Right cardiac atrium (tissue), 5 donors: ENCODE measurements around the gene NDUFS5. TPM values are rescaled to one million over a fixed set of nuclear protein-coding genes. Genes with fewer than 3 reads are reported as not detected.
"Not testable (repeated sequence)": the region's sequence is repeated elsewhere in the genome, so short reads cannot be mapped to it uniquely, and the experiment has no call there.

Experiments
- ATAC-seq, 2 donors: fragments of 200-7000 bp; cut with Tn5 transposase; one replicate each; pipeline versions ENCODE4 v1.8.0 to v1.9.1; 2020; ENCODE audit warnings: moderate library complexity in 2 of 2, mild to moderate bottlenecking in 1 of 2
- DNase-seq, 3 donors: peaks; one replicate each; pipeline ENCODE4 v3.0.0-alpha.2; 2020
- H3K27ac ChIP-seq: one replicate; pipeline ENCODE4 v1.5.1; 2013; ENCODE audit warnings: mild to moderate bottlenecking, low read length, control low read depth, moderate library complexity
- H3K27me3 ChIP-seq: one replicate; pipeline ENCODE4 v1.6.1; 2013; ENCODE audit not compliant: control insufficient read depth, insufficient read depth
- H3K4me1 ChIP-seq: one replicate; pipeline ENCODE4 v1.6.1; 2013; ENCODE audit warnings: low read length; ENCODE audit not compliant: control insufficient read depth, insufficient read depth
- H3K4me3 ChIP-seq: one replicate; pipeline ENCODE4 v1.5.1; 2013; ENCODE audit warnings: low read length, control low read depth
- H3K9me3 ChIP-seq: one replicate; pipeline ENCODE4 v1.6.1; 2013; ENCODE audit warnings: low read length; ENCODE audit not compliant: control insufficient read depth
- WGBS: extraction: QIAGEN DNeasy Blood & Tissue Kit; methylation state at CpG from one replicate; pipeline ENCODE4 v1.1.7; 2013; 5-methylcytosine and 5-hydroxymethylcytosine counted together
- intact Hi-C, 4 donors: fragments of 100-400 bp; cut with DNase I; formaldehyde crosslinking; loops; one replicate each; pipeline versions ENCODE4 v1.11.0 to v1.14.0; 2022 to 2023
- polyA plus RNA-seq: library from polyadenylated mRNA; stranded (reverse); fragments of 200-250 nt; gene quantifications from one replicate; pipeline ENCODE4 v1.2.3, GENCODE V29; 2013
- total RNA-seq, 4 donors: library from RNA; stranded (reverse); fragmentation: NEBNext Ultra II Directional; extraction: Animal tissue kit (Norgen Biotek cat#: 25700); gene quantifications; one replicate each; pipeline ENCODE4 v1.2.1, GENCODE V29; 2021
- donor health status: healthy with polysubstance abuse.
- donor health status: DM: no; HTN: yes; CAD: no.
- donor health status: DM: no; HTN: no; CAD: no.
- donor health status: DM: no; HTN: yes; CAD: no; lungs with severe emphysema.
- donor health status: DM: yes; HTN: yes; CAD: no.

NDUFS5 gene
- total and polyA plus RNA-seq, 5 donors, result 466 to 2,285 (median 511) TPM

- intact Hi-C loops, result no loop called here
- Histone ChIP-seq H3K27ac (peak overlapping the region; percentile 95), H3K4me3 (no peak overlapping the region), H3K4me1 (peaks cover 3% of the 10 kb centered on the region), H3K9me3 (no peaks in the 10 kb centered on the region), H3K27me3 (no peaks in the 10 kb centered on the region)
- DNase-seq (peak in 1 of 3 donors; percentile 3), ATAC-seq (no peak)
- WGBS, result 34% methylated on average over 6 of the region's 6 CpGs
Observed at GRCh38 chr1:39046613-39047210, 20.6 kb downstream of the NDUFS5 start.

DNA sequence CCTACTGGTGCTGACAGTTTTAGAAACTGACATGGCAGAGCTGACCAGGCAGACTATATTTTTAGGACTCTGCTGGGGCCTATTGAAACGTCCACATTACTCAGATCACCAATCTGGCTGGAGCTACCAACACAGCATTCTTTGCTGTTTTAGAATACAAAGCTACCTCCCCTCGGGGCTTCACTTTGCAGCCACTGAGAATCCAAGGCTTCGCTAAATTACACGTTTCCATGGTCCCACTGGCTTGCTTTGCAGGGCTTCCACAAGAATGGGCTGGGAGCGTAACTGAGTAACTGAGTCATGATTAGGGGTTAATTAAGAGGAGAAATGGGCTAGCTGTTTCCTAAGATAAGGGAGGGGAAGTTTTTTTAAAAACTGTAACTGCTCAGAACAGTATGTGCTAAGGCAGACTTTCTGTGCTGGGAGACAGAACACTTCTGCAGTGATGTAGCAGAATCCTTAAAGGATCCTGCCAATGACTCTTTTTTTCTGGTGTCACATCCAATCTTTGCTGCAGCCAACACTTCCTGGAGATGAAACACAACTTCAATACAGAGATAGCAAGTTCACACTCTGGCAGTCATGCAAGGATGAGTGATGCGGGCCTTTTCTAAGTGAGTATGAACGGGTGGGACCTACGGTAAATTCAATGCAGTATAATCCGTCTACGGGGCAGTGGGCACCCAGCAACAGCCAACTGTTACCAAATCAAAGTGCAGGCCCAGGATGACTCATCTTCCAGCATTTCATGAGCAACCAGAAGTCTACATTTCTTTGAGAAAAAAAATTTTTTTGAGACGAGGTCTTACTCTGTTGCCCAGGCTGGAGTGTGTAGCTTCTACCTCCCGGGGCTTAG is 21.5 kb downstream of the NDUFS5 start:
- Histone ChIP-seq H3K4me3 (no peak overlapping the region), H3K27me3 (no peaks in the 10 kb centered on the region), H3K4me1 (peaks cover 3% of the 10 kb centered on the region), H3K27ac (peak overlapping the region; percentile 95), H3K9me3 (no peaks in the 10 kb centered on the region)
- intact Hi-C loops, result no loop called here
- 33% methylated on average over 12 of the region's 12 CpGs for WGBS
- ATAC-seq (peak; percentile 93 to 94), DNase-seq (peak; percentile 60 to 74 (median 69))

- 94% methylated on average over 7 of the region's 7 CpGs for WGBS
- H3K27ac ChIP-seq, result no peak overlapping the region
- DNase-seq (peak in 1 of 3 donors; percentile 3), ATAC-seq (no peak)
- no peaks in the 10 kb centered on the region for H3K9me3 ChIP-seq
- no peaks in the 10 kb centered on the region for H3K27me3 ChIP-seq
- intact Hi-C loops, result no loop called here
- peaks cover 3% of the 10 kb centered on the region for H3K4me1 ChIP-seq
- no peak overlapping the region for H3K4me3 ChIP-seq
Observed at GRCh38 chr1:39048745-39049370, 22.7 kb downstream of the NDUFS5 start.

DNA sequence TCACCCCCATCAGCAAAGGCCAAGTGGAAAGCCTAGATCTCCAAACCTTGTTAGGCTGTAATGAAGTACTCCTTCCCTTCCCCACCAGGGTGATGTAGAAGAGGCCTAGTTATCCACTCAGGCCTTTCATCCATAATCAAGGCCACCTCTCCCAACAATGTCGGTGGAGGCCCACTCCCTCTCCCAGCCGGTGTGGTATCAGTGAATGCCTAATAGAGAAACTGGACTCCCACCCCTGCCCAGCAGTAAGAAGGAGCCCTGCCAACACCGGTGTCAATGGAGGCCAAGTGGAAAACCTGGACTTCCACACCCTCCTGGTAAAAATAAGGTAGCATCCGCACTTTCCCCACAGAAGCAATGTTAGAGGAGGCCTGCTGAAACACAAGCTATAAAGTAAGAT is 23.9 kb downstream of the NDUFS5 start:
- Histone ChIP-seq H3K4me3 (no peak overlapping the region), H3K27me3 (no peaks in the 10 kb centered on the region), H3K4me1 (peaks cover 3% of the 10 kb centered on the region), H3K27ac (no peak overlapping the region), H3K9me3 (no peaks in the 10 kb centered on the region)
- intact Hi-C loops, result no loop called here
- DNase-seq, result no peak
- WGBS, result 79% methylated on average over 4 of the region's 4 CpGs
- no peak for ATAC-seq

GRCh38 chr1:39051193-39051850 is 25.2 kb downstream of the NDUFS5 start:
- H3K27ac ChIP-seq, H3K4me1 ChIP-seq, intact Hi-C loops, DNase-seq, H3K9me3 ChIP-seq, ATAC-seq, H3K27me3 ChIP-seq, H3K4me3 ChIP-seq: not testable (repeated sequence)
- 86% methylated on average over 11 of the region's 11 CpGs for WGBS

GRCh38 chr1:39051956-39052355 is 25.8 kb downstream of the NDUFS5 start:
- Histone ChIP-seq H3K27ac (no peak overlapping the region), H3K9me3 (no peaks in the 10 kb centered on the region), H3K4me1 (peaks cover 3% of the 10 kb centered on the region), H3K27me3 (no peaks in the 10 kb centered on the region), H3K4me3 (no peak overlapping the region)
- intact Hi-C loops, result no loop called here
- DNase-seq, result no peak
- no peak for ATAC-seq
- WGBS, result 89% methylated on average over 4 of the region's 4 CpGs

GRCh38 chr1:39055213-39055710 is 29.1 kb downstream of the NDUFS5 start:
- H3K27ac ChIP-seq, intact Hi-C loops, H3K4me3 ChIP-seq, H3K9me3 ChIP-seq, H3K4me1 ChIP-seq, H3K27me3 ChIP-seq, ATAC-seq, DNase-seq: not testable (repeated sequence)
- WGBS, result 93% methylated on average over 8 of the region's 8 CpGs

- H3K27ac ChIP-seq, H3K27me3 ChIP-seq, ATAC-seq, H3K4me3 ChIP-seq, H3K4me1 ChIP-seq, H3K9me3 ChIP-seq, intact Hi-C loops, DNase-seq: not testable (repeated sequence)
- 99% methylated on average over 7 of the region's 7 CpGs for WGBS
Observed at GRCh38 chr1:39061516-39061915, 35.4 kb downstream of the NDUFS5 start.

DNA sequence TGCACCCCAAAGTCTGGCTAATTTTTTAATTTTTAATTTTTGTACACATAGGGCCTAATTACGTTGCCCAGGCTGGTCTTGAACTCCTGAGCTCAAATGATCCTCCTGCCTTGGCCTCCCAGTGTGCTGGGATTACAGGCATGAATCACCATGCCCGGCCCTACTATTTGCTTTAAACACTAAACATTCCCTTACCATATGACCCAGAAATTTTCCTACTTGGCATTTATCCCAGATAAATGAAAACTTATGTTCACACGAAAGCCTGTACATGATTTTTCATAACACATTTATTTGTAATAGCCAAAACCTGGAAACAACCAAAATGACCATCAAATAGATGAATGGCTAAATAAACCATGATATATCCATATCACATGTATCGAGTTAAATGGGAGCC is 35.8 kb downstream of the NDUFS5 start:
- H3K9me3 ChIP-seq, result no peaks in the 10 kb centered on the region
- DNase-seq (no peak), ATAC-seq (no peak)
- no peaks in the 10 kb centered on the region for H3K4me1 ChIP-seq
- intact Hi-C loops, result no loop called here
- no peak overlapping the region for H3K4me3 ChIP-seq
- 93% methylated on average over 4 of the region's 4 CpGs for WGBS
- H3K27ac ChIP-seq, result no peak overlapping the region
- H3K27me3 ChIP-seq, result no peaks in the 10 kb centered on the region

- no peak overlapping the region for H3K27ac ChIP-seq
- no peaks in the 10 kb centered on the region for H3K9me3 ChIP-seq
- no peaks in the 10 kb centered on the region for H3K27me3 ChIP-seq
- H3K4me1 ChIP-seq, result no peaks in the 10 kb centered on the region
- 72% methylated on average over 7 of the region's 7 CpGs for WGBS
- DNase-seq (no peak), ATAC-seq (no peak)
- intact Hi-C loops, result no loop called here
- H3K4me3 ChIP-seq, result no peak overlapping the region
Observed at GRCh38 chr1:39063191-39063590, 37.0 kb downstream of the NDUFS5 start.
